Activated T-helper 1 cell treated with Interleukin-2 at 50 U/mL for 16 hours (primary cell): ENCODE measurements around the gene AANAT.
A peak's percentile ranks its signal among the peaks of the same experiment; 100 is the strongest.

Experiments
- DNase-seq: peaks from one replicate; pipeline ENCODE4 v3.0.0-alpha.2; 2020; ENCODE audit warnings: low read depth

Gene AANAT

DNA sequence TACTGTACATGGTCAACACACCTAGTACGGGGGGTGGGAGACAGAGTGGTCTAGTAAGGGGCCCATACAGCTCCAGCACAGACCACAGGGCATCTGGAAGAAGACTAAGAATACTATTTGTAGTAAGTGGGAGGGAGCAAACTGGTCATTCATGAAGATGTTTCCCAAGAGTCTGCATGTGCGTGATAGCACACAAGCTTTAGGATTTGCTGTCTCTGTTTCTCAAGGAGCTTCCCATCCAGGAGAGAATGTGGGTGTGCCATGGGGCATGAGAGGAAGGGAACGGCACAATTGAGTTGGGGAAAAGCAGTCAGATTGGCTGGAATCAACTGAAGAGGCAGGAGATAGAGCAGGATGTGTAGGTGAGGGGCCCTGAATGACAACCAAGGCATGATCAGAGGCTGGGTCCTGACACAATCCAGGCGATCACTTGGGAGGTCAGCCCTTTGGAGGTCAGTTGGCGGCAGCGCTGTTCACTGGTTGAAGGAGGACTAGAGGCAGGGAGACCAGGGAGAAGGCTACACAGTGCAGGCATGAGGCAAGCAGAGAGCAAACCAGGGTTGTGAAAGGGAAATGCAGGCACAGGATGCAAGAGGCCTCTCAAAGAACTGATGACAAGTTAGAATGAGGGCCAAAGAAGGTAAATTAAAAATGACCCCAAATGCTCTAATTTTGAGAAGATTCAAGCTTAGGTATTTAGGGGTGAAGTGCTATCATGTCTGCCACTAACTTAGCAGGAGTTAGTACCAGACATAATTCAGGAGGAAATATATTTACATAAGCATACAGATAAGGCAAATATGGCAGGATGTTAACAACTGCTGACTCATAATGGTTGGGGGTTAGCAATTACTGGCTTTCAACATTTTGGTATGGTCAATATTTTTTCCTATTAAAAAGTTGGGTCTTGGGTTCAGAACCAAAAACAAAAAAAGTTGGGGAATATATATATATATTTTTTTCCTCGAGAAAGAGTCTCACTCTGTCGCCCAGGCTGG, 24.8 kb upstream of the AANAT start:
- DNase-seq, result no peak

DNA sequence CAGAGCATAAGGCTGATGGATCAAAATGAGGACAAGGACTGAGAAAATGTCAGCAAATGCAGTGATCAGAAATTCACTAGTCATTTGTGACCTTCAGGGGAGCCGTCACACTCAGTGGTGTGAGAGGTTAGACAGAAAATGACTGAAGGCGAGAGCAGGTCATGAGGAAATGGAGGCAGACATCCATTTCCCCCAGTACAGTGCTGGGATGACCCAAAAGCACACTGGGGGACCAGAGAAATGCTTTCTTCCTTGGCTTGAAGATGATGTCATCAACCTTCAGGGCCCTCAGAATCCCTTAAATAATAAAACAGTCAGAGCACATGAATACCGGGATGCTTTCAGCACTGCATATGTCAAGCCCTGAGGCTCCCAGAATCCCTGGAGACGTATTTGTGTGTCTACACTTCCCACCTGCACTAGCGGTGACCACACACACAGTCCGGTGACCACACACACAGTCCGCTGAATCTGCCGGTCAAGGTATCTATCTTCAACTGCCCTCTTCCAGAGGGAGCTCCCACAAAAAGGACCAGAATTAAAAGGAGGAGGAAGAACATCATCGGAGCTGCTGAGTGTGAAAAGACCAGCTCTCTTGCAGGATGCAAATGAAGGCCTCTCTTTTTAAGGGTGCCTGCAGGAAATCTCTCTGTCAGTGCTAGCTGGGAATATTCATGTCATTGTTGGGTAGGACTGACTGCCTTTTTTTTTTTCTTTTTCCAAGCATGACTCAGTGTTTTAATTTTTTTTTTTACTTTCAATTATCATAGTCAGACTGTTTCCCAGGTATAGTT, 22.7 kb upstream of the AANAT start:
- no peak for DNase-seq

DNA sequence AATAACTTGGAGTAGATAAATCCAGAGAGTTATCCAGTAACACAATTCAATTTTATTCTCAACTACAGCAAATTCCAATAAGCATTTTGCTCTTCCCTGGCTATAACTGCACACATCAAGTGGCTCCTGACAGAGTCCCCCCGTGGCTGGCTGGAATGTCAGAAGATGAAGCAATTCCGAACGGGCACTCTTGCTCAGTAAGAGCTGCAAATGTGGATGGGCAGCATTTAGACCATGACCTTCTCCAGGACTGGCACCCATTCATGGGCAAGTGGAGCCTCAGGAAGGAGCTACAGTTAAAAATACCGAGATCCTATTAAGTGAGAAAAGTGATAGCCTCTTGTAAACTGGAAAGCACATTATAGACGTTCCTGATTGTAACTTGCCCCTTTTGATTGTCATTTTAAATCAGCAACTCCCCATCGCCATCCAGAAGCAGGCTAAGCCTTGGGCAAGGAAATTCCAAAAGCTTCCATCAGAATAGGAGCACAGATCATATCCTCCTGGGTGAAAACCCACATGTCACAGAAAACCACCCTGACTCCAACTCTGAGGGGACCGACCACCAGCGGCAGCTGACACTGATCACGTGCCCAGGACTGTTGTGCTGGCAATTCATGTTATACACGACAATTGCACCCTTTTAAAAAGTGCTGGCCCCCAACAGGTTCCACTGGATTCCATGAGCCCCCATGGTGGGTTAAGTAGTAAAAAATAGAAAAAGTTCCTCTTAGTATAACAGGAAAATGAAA, 21.5 kb upstream of the AANAT start:
- DNase-seq, result no peak

DNA sequence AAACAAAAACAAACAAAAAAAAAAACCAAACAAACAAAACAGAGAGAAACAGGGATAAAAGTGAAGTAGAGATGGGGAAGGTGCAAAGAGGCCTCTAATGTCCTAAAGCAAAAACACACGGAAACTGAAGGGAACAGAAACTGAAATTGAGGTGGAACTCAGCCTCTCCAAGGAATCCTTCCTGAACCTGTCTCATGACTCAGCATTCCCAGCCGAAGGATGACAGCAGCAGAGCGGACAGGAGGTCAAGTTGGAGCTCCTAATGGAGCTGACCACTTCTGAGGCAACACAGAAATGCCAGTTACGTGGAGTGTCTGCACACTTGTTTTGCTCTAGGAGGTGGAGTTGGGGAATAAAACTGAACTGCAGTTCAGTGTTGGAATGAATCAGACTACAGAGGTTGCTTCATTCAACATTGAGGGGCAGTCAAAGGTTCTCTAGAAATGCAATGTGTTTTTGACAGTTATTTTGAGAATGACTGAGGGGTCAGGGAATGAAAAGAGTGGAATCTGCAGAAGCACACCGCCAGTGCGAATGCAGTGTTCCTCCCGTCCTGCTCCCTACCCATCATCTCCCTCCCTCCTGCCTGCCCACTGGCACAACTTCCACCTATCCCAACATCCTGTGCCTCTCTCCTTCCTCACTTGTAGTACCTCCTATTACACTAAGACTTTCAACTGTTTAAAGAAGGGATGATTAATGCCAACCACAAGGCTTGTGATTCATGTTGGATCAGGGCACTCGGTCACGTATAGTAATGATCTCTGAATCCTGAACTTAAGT, 20.8 kb upstream of the AANAT start:
- no peak for DNase-seq

DNA sequence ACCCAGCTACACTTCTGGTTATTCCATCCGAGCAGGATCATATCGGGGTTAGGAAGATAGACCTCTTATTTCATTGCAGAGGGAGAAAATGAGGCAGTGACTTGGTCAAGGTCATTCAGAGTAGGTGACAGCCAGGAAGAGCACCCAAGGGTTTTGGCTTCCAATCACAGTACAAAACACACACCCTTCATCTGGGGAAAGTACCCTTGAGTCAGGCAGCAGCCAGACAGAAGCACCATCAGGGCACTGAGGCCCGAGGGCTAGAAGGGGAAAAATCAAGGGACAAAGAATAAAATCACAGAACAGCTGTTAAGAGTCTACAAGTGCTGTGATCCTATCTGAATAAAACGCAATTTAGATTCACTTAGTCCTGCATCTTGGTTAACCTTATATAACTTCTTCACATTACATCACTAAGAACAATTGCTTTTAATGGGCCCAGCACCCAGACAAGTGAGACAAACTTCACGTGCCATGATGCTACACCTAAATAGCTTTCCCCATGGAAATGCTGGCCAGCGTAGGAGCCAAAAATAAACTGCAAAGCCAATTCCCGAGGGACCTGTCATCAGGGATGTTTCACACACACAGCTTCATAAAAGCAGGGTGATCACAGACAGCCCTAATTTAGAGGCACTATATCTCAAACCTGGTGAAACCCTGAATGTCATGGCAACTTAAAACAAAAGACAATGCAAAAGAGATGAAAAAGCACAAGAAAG, 19.3 kb upstream of the AANAT start:
- no peak for DNase-seq

DNA sequence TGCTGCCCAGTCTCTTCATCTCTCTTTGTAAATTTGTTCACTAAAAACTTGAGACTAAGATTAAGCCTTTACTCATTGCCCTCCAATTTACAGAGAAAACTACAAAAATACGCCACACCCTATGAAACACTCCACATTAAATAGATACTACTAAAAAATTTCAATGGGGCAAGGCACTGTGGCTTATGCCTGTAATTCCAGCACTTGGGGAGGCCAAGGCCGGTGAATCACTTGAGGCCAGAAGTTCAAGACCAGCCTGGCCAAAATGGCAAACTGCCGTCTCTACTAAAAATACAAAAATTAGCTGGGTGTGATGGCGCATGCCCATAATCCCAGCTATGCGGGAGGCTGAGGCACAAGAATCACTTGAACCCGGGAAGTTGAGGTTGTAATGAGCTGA, 18.3 kb upstream of the AANAT start:
- DNase-seq, result no peak

DNA sequence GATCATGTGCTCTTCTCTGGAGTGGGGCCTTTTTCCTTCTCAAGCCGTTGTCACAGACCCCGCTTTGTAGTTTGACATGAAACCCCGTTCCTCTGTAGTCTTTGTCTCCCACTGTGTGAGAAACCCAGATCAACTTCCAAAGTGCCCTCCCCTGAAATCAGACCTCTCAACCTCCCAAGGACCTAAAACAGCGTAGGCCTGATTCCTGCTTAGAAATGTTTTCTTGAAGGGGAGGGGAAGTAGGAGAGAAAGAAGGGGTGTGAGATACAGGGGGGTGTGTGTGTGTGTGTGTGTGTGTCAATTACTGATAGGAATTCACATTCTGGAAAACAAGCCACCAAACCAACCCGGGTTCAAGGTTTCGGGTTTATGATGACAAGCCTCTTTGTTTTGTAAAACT, 15.9 kb upstream of the AANAT start:
- DNase-seq, result no peak

DNA sequence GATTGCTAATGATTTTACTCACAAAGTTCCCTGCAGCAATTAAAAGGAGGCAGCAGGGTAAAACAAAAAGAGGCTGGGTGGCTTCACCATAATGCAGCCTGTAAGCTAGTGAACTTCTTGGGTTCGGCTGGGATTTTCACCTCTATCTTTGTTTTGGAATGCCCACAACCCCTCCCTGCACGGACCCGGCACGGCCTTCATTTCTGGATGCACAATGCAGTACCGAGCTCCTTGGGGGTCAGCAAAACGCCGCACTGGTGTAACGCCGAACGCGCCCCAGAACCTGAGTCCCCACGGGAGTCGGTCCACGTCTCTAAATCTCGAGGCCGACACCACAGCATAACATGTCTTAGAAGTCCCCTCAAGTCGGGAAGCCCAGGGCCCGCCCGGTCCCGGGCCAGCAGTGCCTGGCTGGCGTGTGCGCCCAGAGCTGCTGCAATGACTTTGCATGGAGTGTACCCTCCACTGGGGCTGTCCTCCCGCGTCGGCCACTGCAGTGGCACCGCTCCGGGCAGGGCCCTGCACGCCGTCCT, 15.2 kb upstream of the AANAT start:
- no peak for DNase-seq

DNA sequence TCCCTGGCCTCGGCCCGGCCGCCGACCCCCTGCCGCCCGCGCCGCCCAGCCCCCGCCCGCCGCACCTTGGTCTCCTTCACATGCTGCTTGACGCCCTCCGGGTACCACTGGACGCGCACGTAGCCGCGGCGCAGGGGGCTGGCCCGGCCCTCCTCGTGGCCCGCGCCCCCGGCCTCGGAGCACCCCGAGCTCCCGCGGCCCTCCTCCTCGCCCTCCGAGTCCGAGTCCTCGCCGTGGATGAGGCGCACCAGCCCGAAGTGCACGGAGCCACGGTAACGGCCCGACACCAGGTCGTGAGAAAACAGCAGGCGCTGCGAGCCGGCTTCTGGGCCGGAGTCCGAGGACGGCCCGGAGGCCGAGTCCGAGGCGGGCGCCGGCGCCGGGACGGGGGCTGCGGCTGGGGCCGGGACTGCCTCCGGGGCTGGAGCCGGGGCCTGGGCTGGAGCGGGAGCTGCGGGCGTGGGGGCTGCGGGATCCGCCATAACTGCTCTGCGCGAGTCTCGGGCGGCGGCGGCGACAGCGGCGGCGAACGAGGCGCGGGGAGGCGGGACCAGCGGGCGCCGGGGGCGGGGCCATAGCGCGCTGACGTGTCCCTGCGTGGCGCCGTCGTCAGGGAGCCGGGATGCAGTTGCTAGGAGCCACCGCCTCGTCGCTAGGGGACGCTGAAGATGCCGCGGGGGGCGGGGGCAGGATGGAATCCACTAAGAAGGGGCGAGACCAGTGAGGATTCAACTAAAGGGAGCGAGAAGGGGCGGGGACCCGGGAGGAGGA, 14.6 kb upstream of the AANAT start, which contains the start of gene UBE2O:
TSS of gene UBE2O (minus strand) at position 493 of the 771 bp plus-strand sequence. CDS start at position 482, 11 bp downstream.
- DNase-seq, result peak; percentile 89

DNA sequence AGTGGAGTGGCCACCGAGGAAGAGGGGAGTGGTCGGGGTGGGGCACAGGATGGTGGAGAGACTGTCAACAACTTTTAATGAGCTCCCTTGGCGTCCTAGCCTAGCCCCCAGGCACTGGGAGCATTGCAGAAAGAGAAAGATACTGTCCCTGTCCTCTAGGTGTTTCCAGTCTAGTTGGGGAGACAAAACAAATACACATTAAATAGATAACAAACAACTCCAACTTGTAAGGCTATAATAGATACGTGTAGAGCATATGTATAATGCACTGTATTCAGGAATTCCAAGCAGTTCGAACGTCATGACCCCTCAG, 14.0 kb upstream of the AANAT start:
- no peak for DNase-seq

DNA sequence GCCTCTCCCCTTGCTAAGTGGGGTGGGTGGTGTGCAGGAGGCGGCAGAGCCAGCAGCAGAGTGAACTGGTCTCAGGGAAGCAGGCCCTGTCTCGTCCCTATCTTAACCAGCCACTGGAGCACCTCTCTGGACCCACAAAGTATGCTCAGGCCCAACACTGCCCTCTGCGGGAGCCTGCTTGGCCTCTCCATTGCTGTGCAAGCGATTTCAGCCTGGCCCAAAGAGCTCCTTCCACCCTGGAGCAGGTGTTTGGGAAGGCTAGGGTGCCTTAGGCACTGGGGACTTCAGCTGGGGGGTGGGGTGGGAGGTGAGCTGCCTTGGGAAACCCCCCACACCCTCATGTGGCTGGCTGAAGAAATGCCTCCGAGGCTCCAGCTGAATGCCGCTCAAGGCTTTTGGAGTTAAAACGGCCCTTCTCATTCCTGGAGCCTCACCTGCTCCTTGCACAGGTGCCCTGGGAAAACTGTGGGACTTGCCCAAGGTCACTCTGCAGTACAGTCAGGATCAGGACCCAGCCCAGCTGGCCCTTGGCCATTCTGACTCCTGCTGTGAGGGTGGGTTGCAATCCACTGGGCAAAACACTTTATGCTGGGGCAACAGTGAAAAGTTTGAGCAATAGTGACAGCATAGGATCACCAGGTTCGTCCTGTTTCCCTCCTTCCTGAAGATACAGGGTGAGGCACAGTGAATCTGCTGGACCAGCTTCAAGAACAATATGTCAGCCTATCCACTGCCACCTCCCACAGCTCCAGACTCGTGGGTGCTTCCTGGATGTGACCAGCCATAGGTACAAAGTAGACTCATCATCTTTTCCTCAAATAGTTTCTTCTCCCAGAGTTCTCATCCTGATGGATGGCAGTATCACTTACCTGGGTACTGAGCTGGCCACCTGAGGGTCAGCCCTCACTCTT, 8.6 kb upstream of the AANAT start:
- DNase-seq, result no peak

DNA sequence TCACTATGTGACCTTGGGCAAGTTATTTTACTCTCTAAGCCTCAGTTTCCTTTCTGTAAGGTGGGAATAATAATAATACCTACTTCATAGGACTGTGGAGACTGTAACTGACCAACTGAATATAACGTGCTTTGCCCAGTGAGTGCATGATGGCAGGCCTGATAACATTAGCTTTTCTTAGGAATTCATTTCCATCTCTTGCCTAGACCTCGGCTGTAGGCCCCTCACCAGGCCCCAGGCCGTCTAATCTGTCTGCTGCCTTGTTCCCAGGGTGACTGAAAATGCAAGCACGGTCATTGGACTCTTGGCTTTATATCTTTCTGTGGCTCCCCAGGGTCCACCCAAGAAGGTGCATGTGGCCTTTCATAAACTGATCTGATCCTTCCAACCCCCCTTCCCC, 7.7 kb upstream of the AANAT start:
- no peak for DNase-seq

DNA sequence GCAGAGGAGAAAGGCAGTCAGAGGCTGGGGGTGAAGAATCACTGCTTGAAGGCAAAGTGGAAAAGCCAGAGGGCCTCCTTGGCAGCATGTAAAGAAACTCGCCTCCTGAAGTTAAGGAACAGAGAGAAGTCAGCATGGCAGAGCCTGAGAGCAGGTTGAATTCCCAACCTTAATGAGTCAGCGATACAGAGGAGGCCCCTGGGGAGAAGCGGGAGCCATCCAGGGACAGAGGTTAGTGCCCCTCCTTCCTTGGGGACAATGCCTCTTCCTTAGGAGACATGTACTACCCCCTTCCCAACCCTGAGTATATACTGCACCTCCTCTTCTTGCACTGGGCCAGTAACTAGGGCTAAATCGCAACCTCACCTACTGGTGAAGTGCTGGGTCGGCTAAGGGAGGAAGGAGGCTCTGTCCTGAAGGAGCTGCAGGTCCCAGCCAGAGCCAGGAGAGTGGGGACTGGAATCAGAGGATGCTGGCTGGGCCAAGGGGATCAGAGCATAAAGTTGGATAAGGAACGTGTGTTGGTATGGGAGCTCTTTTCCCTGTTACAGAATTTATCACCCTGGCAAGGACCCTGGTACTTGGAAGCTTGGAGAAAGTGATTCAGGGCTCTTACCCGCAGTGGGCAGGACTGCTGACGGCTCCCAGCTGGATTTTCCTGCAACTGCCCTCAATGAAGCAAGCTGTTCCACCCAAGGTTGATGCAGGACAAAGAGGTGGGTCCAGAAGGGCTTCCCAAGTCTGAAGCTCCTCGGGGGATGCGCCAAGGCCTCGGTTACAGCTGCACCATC, 5.4 kb upstream of the AANAT start:
- DNase-seq, result no peak

DNA sequence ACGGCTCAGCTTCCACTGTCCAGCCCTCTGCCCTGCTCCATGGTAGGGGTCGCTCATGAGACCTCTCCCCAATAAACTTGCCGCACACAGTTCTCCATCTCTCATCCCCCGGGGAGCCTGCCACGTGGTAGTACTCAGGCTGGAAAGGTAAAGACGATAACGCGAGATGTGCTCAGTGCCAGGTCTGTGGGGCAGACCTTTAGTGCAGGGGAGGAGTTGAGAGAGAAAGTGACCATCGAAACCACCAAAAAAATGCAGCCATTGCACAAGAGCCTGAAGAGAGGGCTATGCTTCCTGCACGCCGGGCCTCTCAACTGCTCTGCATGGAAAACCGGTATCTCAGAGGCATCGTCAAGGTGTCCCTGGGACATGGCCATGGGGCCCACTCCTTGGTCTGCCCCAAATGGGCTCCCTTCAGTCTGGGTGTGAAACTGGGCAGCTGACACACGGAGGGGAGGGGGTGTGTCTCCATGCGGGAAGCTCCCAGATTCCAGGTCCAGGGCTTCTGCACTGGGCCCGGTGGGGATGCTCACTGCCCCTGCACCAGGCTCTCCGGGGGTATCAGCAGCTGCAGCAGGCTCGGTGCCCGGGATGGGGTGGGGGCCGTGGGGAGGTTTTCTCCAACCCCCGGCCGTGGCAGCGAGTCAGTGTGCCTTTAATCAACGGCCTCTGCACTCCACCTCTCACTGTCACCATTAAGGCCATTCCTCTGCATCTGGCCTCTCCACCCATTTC, 4.7 kb upstream of the AANAT start:
- no peak for DNase-seq

DNA sequence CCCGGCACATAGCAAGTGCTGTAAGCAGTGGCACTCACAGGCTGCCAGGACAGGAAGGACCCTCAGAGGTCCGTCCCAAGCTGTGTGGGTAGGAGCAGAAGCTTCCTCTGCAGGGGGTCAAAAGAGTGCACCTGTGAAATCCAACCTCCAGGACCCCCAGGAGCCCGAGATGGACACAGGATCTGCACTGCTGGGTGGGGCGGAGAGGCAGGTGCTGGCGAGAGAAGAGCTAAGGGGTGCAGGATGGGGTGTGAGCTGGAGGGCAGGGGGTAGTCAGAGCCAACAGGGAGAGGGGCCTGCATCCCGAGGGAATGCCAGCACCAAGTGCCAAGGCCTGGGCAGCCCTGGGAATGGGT, 650 bp upstream of the AANAT start:
- no peak for DNase-seq

DNA sequence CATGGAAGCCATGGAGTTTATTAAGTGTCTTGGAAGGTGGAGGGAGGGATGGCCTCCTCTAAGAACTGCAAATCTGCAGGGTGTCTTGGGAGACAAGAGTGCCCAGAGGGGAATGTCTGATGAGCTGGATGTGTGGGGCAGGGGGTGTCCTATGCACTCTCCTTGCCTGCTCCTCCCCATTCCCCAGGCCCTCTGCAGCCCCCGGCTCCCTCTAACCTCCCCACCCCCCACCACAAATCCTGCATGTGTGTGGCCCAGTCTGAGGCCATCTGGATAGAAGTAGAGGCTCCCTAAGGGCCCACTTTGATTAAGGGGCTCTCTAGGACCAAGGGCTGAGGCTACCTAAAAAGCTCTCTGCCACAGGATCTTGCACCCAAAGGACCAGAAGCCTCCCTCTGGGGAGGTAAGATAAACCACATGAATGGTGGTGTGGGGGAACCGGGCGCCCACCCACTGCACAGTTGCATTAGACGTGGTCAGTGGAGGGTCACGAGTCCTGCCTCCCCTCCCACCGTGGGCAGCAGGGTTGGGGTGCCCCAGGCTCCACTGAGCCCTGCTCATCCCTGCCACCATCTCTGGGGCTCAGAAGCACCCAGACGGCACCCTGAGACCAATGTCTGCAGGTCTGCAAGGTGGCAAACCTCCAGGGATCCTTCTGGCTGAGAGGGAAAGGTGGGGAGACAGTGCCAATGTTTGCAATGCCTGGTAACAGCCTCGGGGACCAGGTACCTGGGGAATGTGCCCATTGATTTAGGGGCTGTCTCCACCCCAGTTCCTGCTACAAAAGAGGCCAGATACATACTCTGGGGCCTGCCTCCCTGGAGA, 618 bp downstream of the AANAT start:
- no peak for DNase-seq

DNA sequence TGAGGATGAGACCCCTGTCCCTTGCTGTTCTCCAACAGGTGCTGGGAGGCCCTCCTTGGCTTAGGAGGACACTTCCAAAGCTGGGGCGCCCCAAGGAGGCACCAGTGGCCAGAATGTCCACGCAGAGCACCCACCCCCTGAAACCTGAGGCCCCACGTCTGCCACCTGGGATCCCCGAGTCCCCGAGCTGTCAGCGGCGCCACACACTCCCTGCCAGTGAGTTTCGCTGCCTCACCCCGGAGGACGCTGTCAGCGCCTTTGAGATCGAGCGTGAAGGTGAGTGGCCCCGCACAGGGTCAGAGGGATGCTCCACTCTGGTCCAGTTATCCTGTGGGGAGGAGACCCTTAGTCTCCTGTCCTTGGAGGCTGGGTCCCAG, 1.2 kb downstream of the AANAT start:
- DNase-seq, result no peak
